PFSK-1 (cell line): ENCODE results near the gene ANAPC2.
A peak's percentile ranks its signal among the peaks of the same experiment; 100 is the strongest.

ENCODE experiments used
- POLR2AphosphoS5 ChIP-seq: IDR thresholded peaks from 2 replicates; pipeline ENCODE4 v1.6.1; 2012; ENCODE audit warnings: low read depth, mild to moderate bottlenecking, control low read depth, low read length, moderate library complexity
- TAF1 ChIP-seq: IDR thresholded peaks from 2 replicates; pipeline ENCODE4 v1.6.1; 2012; ENCODE audit warnings: low read length, control low read depth, borderline replicate concordance; ENCODE audit not compliant: insufficient read depth

DNA sequence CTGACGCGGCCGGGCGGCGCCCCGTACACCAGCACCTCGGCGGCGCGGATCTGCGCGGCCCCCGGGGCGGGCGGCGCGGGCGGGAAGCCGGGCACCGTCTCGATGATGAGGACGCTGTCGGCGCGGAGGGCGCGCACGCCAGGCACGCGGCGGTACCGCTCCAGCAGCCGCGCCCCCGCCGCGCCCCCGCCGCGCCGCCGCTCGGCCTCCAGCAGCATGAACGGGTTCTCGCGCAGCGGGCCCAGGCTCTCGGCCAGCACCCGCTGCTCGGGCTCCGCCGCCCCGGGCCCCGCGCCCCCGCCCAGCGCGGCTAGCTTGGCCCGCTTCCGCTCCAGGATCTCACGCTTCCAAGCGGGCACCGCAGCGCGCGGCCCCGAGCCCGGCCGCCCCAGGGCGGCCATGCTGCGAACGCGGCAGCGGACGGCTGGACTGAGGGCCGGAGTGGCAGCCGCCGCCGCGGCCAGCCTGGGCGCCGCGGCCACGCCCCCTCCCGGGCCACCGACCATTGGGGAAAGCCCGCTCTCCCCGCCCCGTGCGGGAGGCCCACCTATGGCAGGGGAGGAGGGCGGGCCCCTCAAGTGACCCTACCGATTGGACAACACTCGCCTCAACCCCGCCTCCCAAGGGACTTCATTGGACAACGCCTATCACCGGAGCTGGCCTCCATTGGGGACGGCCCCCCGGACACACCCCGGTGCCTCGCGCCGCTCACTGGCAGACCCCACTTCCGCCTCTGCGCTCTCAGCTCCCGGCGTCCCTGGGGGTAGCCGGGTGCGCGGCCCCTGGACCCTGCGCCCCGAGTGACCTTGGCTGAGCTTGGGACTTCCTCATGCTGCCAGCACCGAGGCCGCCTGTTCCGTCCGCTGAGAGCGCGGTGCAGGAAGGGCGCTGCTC lies 12.2 kb upstream of the ANAPC2 start, which contains the start of gene TPRN:
- TF ChIP-seq POLR2AphosphoS5 (peak; percentile 86), TAF1 (peak; percentile 98)
